Activated CD4-positive, alpha-beta T cell treated with anti-CD3 and anti-CD28 coated beads for 36 hours (primary cell): ENCODE results near the gene SSUH2. TPM values are rescaled to one million over a fixed set of nuclear protein-coding genes. Genes with fewer than 3 reads are reported as not detected.

Experiments used
- ATAC-seq: fragments of 200-7000 bp; cut with Tn5 transposase; one replicate; pipeline ENCODE4 v1.10.0; 2021; ENCODE audit warnings: mild to moderate bottlenecking, moderate library complexity
- CTCF ChIA-PET: fragments of 350-600 bp; sonication (Branson Sonifier 250); formaldehyde crosslinking; loops from one replicate; lab custom pipeline; 2021; ENCODE audit warnings: antibody characterized with exemption; lab: Charles Lee
- POLR2A ChIA-PET: fragments of 350-600 bp; sonication (Branson Sonifier 250); formaldehyde crosslinking; loops from one replicate; lab custom pipeline; 2021; ENCODE audit warnings: antibody characterized with exemption, inconsistent platforms; lab: Charles Lee
- DNase-seq: peaks from one replicate; pipeline ENCODE4 v3.0.0-alpha.2; 2020
- H3K27ac Mint-ChIP-seq: one replicate; pipeline ENCODE4 v1.8.0; 2021; ENCODE audit warnings: mixed read lengths
- H3K27me3 Mint-ChIP-seq: one replicate; pipeline ENCODE4 v1.8.0; 2021; ENCODE audit warnings: mixed read lengths
- H3K36me3 Mint-ChIP-seq: one replicate; pipeline ENCODE4 v1.8.0; 2021; ENCODE audit warnings: low read depth, mixed read lengths
- H3K4me1 Mint-ChIP-seq: one replicate; pipeline ENCODE4 v1.8.0; 2021; ENCODE audit warnings: mixed read lengths
- H3K4me3 Mint-ChIP-seq: one replicate; pipeline ENCODE4 v1.8.0; 2021; ENCODE audit warnings: mild to moderate bottlenecking, moderate library complexity, mixed read lengths
- H3K9me3 Mint-ChIP-seq: one replicate; pipeline ENCODE4 v1.8.0; 2021; ENCODE audit warnings: low read depth, mixed read lengths
- intact Hi-C, 2 experiments: fragments of 100-400 bp; cut with DNase I in 1 of 2; cut with micrococcal nuclease in 1 of 2; formaldehyde crosslinking; loops; one replicate each; pipeline versions ENCODE4 v1.14.2 to v1.15.1; 2022 to 2024; cut with DNase I, micrococcal nuclease
- total RNA-seq, 2 experiments: library from RNA; stranded (reverse); gene quantifications; one replicate each; pipeline ENCODE4 v1.2.3, GENCODE V29; 2021

The SSUH2 gene
- total RNA-seq, 2 experiments from 2014 or later, result 0.09 to 0.11 TPM

DNA sequence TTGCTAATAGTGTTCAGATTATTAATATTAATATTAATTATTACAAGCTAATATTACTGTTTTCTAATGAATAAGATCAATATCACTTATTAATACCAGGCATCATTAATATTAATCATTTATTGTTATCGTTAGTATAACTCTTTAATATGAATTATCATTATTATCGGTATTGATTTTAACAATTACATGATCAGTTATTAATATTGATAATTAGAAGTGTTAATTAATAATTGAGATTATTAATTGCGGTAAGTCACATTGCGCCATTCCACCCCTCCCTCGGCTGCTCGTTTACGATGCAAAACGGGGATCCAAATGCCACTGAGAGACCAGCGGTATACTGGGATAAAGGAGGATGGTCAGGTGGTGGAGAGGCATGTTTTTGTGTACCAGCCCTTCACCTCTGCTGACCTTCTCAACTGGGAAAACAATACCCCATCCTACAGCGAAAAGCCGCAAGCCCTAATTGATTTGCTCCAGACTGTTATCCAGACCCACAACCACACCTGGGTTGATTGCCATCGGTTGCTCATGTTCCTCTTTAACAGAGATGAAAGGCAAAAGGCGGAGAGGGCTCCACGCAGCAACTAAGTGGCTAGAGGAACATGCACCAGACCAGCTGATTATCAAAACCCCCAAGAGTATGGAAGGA is 28.6 kb upstream of the SSUH2 start:
- POLR2A ChIA-PET, result no interaction called here
- H3K27me3 Mint-ChIP-seq, result no peaks in the 10 kb centered on the region
- H3K27ac Mint-ChIP-seq, result no peak overlapping the region
- no peak for ATAC-seq
- no peaks in the 10 kb centered on the region for H3K4me1 Mint-ChIP-seq
- no peaks in the 10 kb centered on the region for H3K9me3 Mint-ChIP-seq
- no peak overlapping the region for H3K4me3 Mint-ChIP-seq
- CTCF ChIA-PET, result interaction anchor here (0.9 kb wide), 1 partner anchor 10 kb away, joined by 3 read pairs; no protein-coding TSS in a partner anchor
- DNase-seq, result no peak
- intact Hi-C loops, result no loop called here
- H3K36me3 Mint-ChIP-seq, result no peaks in the 10 kb centered on the region

DNA sequence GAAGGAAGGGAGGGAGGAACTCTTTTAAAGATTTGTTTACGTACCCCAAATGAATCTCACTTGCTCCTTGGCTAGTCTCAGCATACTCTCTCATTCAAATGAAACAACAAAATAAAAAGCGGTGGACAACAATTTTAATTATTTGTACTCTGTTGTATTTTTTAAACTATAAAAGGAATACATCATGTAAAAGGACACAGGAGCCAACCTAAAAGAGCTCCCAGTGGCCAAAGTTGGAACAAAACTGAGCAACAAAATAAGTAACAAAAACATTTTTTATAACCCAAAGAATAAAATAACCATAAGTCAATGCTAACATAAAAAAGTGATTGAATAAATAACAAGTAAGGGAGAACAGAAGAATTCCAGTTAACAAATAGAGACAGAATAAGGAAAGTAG is 24.4 kb upstream of the SSUH2 start:
- H3K27ac Mint-ChIP-seq, result no peak overlapping the region
- CTCF ChIA-PET, result no interaction called here
- no peak overlapping the region for H3K4me3 Mint-ChIP-seq
- H3K36me3 Mint-ChIP-seq, result no peaks in the 10 kb centered on the region
- H3K27me3 Mint-ChIP-seq, result peaks cover 9% of the 10 kb centered on the region
- no peak for DNase-seq
- POLR2A ChIA-PET, result interaction anchor here (0.8 kb wide), 1 partner anchor 63 kb away, joined by 3 read pairs; no protein-coding TSS in a partner anchor
- H3K4me1 Mint-ChIP-seq, result no peaks in the 10 kb centered on the region
- H3K9me3 Mint-ChIP-seq, result no peaks in the 10 kb centered on the region
- intact Hi-C loops, result no loop called here
- ATAC-seq, result no peak

DNA sequence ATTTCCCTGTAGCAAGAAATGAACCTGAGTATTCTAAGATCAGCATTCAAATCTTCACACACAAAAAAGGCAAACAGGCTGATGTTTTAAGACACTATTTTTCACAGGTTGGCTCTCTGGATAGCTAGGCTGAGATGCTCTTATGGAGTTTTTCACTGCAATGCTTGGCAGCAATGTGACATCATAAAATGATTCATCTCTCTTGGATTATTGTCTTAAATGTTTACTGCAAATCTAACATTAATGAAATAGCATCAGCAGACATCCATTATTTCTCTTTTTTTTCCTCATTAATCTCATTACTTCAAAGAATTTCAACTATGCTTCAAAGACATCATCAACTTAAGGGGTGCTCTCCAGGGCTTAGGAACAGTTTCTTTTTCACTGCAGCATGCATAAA is 23.6 kb upstream of the SSUH2 start:
- intact Hi-C loops, result no loop called here
- H3K27ac Mint-ChIP-seq, result no peak overlapping the region
- no peak for ATAC-seq
- CTCF ChIA-PET, result no interaction called here
- no peaks in the 10 kb centered on the region for H3K4me1 Mint-ChIP-seq
- no peaks in the 10 kb centered on the region for H3K36me3 Mint-ChIP-seq
- no peaks in the 10 kb centered on the region for H3K9me3 Mint-ChIP-seq
- POLR2A ChIA-PET, result no interaction called here
- DNase-seq, result no peak
- no peak overlapping the region for H3K4me3 Mint-ChIP-seq
- peaks cover 9% of the 10 kb centered on the region for H3K27me3 Mint-ChIP-seq

DNA sequence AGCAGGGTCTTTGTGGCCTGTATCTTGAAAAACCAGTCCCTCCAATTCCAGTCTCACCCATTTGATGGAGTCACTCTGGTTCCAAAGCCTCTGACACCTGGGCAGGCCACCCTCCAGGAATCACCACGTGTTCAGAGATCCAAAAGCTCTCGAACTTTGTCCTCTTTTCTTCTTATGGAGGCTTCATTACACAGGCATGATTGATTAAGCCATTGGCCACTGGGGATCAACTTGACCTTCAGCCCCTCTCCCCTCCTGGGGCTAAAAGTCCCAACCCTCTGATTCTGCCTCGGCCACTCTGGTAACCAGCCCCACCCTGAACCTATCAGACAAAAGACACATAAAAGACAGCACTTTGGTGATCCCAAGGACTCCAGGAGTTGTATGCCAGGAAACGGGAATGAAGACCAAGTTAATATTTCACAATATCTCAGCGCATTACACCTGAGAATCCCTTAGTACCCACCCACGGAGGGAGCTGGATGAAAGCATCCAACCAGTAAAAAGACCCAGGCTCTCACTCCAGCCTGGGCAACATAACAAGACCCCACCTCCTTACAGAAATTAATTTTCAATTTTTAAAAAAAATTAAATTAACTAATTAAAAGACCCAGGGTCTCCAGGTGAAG is 23.0 kb upstream of the SSUH2 start:
- no peak for DNase-seq
- Mint-ChIP-seq H3K9me3 (no peaks in the 10 kb centered on the region), H3K27me3 (peaks cover 11% of the 10 kb centered on the region), H3K4me3 (no peak overlapping the region), H3K36me3 (no peaks in the 10 kb centered on the region), H3K27ac (no peak overlapping the region), H3K4me1 (no peaks in the 10 kb centered on the region)
- CTCF ChIA-PET, result no interaction called here
- POLR2A ChIA-PET, result no interaction called here
- no peak for ATAC-seq
- intact Hi-C loops, result no loop called here

DNA sequence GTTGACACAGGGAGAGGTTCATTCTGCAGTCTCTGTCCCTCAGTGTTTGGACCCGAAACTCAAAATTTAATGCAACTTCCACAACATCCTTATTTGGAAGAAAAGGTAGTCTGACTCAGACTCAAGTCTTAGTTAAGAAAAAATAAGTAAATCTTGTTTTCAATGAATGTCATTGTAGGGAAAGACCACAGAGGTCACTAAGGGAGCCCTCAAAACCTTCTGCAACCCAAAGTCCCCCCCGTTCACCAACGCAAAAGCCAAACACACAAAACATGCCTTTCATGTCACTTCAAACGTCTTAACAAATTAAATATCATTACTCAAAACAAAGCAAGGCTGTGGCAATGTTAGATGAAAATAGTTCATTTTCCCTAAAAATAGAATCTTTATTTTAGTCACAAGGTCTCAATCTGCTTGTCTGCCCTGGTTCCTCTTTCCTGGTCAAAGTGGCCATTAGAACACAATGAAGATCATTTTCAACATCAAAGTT is 20.9 kb upstream of the SSUH2 start:
- intact Hi-C loops, result no loop called here
- H3K4me1 Mint-ChIP-seq, result no peaks in the 10 kb centered on the region
- no peak overlapping the region for H3K27ac Mint-ChIP-seq
- peaks cover 16% of the 10 kb centered on the region for H3K27me3 Mint-ChIP-seq
- DNase-seq, result no peak
- H3K36me3 Mint-ChIP-seq, result no peaks in the 10 kb centered on the region
- ATAC-seq, result no peak
- ChIA-PET CTCF (no interaction called here), POLR2A (no interaction called here)
- no peaks in the 10 kb centered on the region for H3K9me3 Mint-ChIP-seq
- H3K4me3 Mint-ChIP-seq, result no peak overlapping the region

DNA sequence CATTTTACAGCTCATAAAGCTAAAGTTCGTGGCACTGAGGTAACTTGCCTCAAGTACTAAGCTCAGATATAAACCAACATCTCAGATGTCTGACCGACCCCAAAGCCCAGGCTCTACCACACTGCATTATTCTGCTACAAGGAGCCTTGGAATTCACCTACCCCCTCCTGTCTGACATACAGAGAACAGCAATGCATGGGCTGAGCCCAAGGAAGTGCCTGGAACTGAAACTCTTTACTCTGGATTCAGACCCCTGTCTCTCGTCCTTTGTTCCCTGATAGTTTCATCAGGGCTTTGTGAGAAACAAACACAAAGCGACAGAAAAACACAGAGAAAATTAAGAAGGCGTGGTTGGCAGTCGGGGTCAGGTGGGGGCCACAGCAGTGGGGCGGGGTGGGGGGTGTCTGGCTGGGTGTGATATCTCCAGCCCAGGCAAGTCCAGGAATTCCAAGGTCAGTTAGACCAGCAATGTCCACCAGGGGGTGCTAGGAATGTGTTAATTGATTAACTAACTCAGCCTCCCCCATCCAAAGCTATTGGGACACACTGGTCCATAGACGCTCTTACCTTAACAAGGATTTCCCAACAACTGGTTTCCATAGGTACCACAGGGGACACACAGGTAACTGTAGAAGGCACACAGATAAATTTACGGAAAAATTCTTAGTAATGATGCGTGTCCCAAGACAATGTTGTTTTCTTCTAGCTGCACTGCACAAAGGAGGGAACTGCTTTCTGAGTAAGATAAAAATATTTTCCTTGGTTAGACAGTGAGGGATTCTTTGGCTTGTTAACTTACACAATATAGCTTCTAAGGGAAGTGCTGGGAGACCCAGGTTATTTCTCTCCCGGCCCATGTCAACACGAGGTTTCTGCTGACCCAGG is 18.8 kb upstream of the SSUH2 start:
- ATAC-seq, result no peak
- Mint-ChIP-seq H3K27me3 (peaks cover 26% of the 10 kb centered on the region), H3K9me3 (no peaks in the 10 kb centered on the region), H3K36me3 (no peaks in the 10 kb centered on the region), H3K27ac (no peak overlapping the region), H3K4me3 (no peak overlapping the region), H3K4me1 (no peaks in the 10 kb centered on the region)
- POLR2A ChIA-PET, result no interaction called here
- CTCF ChIA-PET, result interaction anchor here (0.7 to 1.3 kb wide), 3 partner anchors 10 to 88 kb away, joined by 3 read pairs; no protein-coding TSS in a partner anchor
- DNase-seq, result peak; percentile 70
- intact Hi-C loops, result no loop called here

DNA sequence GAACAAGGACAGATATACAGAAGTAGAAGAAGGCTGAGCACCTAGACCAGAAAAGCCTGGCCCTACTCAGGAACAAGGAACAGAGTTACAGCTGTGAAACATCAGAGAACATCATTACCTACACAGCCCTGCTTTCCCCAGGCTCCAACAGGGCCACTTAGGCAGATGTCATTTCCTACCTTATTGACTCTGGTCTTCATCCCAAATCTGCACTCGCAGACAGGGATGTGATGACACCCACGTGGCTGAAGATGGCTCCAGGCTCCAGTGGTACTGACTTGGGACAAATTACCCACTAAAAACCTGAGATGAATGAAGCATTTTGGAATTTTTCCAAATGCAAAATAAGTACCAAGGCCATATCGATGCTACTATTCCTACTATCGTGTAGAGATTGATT is 18.0 kb upstream of the SSUH2 start:
- Mint-ChIP-seq H3K9me3 (no peaks in the 10 kb centered on the region), H3K4me3 (no peak overlapping the region), H3K36me3 (no peaks in the 10 kb centered on the region), H3K27me3 (peaks cover 24% of the 10 kb centered on the region), H3K27ac (no peak overlapping the region), H3K4me1 (no peaks in the 10 kb centered on the region)
- DNase-seq (no peak), ATAC-seq (no peak)
- intact Hi-C loops, result no loop called here
- POLR2A ChIA-PET, result no interaction called here
- CTCF ChIA-PET, result interaction anchor here (0.7 kb wide), 1 partner anchor 11 kb away, joined by 3 read pairs; no protein-coding TSS in a partner anchor

DNA sequence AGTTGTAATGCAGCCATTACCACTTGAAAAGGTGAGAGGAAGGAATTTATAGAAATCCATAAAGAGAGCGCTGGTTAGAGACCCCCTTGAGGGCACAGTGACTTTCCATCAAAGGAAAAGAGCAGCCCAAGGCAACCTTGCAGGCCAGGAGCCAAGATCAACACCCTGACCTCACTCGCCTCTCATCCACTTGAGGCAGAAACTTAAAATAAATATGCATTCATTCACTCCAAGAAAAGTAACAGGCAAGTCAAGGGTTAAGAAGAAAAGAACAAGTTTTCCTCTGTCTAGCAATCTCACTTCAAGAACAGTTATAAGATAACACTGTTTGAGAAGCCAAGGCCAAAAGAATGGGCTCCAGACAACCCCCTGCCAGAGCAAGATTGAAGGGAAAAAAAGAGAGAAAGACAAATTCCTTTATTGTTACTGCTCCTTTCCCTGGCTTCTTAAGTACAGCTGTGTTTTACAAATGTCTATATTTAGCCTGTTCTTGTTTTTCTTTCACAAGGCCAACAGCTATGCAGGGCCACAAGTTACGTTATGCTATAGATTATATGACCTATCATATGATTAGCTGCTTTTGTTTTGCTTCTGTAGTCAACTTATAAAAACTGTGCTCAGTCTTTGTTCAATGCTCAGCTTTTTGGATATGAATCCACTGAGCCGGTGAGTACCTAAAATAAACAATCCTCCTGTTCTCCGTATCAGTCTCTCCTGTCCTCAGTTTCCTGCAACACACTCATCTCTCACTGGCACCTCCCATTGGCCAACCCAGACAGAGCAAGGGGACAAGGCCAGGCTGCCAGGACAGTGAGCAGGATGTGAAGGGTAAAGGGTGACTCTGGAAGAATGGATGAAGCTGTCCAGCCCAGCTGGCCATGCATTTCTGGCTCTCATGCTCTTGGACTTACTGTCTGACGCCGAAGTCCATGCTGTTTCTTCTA is 15.8 kb upstream of the SSUH2 start:
- Mint-ChIP-seq H3K27ac (no peak overlapping the region), H3K36me3 (no peaks in the 10 kb centered on the region), H3K4me3 (no peak overlapping the region), H3K27me3 (peaks cover 26% of the 10 kb centered on the region), H3K9me3 (no peaks in the 10 kb centered on the region), H3K4me1 (no peaks in the 10 kb centered on the region)
- ChIA-PET CTCF (no interaction called here), POLR2A (interaction anchor here (0.7 kb wide), 1 partner anchor 367 kb away, joined by 3 read pairs; no protein-coding TSS in a partner anchor)
- intact Hi-C loops, result no loop called here
- ATAC-seq (no peak), DNase-seq (no peak)

DNA sequence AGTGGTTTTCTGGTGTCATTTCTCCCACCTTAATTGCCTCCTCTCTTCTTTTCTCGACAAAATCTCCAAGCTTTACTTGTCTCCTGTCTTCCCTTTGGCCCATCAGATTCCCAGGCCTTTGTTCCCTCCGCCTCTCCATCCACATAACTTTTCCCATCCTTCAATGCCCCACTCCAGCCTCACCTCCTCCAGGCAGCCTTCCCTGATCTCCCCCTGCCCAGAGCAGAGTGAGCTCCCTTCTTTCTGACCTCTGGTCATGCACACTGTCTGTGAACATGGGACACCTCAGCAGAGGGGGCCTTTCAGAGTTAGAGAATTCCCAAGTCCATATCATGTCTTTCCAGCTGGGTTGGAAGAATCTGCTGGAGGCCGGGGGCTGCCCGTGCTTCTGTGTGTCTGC is 14.6 kb upstream of the SSUH2 start:
- no peak for DNase-seq
- Mint-ChIP-seq H3K27ac (no peak overlapping the region), H3K4me3 (no peak overlapping the region), H3K4me1 (no peaks in the 10 kb centered on the region), H3K36me3 (no peaks in the 10 kb centered on the region), H3K27me3 (peaks cover 22% of the 10 kb centered on the region), H3K9me3 (no peaks in the 10 kb centered on the region)
- intact Hi-C loops, result no loop called here
- ATAC-seq, result no peak
- CTCF ChIA-PET, result no interaction called here
- POLR2A ChIA-PET, result no interaction called here

DNA sequence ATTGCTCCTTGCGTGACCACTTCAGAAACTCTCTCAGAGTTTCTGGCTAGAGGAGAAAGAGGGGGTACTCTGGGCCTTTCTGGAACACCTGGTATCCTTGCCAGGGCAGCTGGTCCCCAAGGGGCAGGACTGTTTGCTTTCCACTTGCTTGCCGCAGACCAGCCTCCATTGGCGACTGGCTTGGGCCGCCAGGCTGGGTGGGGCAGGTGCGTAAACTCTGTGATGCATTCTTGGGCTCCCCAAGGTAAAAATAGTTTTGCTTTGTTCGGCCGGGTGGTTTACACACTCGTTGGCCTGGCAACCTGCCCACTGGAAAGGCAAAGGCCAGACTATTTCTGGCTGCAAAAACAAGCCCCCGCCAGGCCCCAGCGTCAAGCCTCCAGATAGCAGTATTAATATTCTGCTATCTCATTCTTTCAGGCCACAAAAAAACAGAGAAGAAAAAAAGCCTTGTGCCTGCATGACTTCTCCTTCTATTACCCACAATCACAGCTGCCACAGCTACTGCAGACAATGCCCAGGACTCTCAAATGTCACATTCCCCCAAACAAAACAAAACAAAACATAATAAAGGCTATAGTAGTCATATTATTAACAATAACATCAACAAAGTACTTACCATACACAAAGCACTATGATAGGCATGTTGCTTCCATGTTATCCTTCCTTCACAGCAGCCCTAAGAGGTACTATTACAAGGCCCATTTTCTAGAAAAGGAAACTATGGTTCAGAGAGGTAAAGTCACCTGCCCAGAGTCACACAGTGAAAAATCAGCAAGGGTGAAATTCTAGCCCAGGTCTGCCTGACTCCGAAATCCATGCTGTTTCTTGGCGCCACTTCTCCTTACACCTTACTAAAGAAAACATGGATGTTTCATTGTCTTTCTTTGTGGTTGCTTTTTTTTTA is 14.0 kb upstream of the SSUH2 start:
- ChIA-PET CTCF (no interaction called here), POLR2A (no interaction called here)
- Mint-ChIP-seq H3K9me3 (no peaks in the 10 kb centered on the region), H3K36me3 (no peaks in the 10 kb centered on the region), H3K4me1 (no peaks in the 10 kb centered on the region), H3K27ac (no peak overlapping the region), H3K27me3 (peaks cover 22% of the 10 kb centered on the region), H3K4me3 (no peak overlapping the region)
- no peak for ATAC-seq
- intact Hi-C loops, result no loop called here
- no peak for DNase-seq
